ENCODE results near the gene SINHCAF.
A peak's percentile ranks its signal among the peaks of the same experiment; 100 is the strongest.

SINHCAF gene

DNA sequence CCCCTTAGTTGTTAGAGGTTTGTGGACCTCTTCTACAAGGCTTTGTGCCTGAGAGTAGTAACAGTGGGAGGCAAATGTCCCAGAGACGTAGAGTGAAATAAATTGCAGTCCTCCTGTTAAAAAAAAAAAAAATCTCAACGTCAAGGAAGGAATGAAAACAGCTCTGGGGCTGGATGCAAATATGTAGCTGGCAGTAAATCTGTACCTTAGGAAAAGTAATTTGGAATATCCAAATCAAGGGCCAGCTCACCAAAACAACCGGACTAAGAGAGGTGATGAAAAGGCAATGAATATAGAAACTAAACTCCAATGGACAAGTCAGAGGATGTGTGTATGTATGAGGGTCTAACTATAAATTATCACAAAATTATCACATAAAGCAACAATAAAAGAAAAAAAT lies 27.0 kb downstream of the SINHCAF start:
- TF ChIP-seq, protein P1, sequence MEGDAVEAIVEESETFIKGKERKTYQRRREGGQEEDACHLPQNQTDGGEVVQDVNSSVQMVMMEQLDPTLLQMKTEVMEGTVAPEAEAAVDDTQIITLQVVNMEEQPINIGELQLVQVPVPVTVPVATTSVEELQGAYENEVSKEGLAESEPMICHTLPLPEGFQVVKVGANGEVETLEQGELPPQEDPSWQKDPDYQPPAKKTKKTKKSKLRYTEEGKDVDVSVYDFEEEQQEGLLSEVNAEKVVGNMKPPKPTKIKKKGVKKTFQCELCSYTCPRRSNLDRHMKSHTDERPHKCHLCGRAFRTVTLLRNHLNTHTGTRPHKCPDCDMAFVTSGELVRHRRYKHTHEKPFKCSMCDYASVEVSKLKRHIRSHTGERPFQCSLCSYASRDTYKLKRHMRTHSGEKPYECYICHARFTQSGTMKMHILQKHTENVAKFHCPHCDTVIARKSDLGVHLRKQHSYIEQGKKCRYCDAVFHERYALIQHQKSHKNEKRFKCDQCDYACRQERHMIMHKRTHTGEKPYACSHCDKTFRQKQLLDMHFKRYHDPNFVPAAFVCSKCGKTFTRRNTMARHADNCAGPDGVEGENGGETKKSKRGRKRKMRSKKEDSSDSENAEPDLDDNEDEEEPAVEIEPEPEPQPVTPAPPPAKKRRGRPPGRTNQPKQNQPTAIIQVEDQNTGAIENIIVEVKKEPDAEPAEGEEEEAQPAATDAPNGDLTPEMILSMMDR (IDR thresholded peaks at IDR 0.05; ENCODE audit: insufficient read depth, low read depth, low read length, missing control alignments), result no peak
- H3K4me3 ChIP-seq (ENCODE audit: low read depth, low read length), result peak overlapping the region; percentile 38
- no peak for DNase-seq (ENCODE audit: low read depth)

GRCh38 chr12:31298515-31298910 lies 27.4 kb downstream of the SINHCAF start:
- DNase-seq (ENCODE audit: low read depth), result peak; percentile 59
- TF ChIP-seq, protein P1 (IDR thresholded peaks at IDR 0.05; ENCODE audit: insufficient read depth, low read depth, low read length, missing control alignments), result no peak
- peak overlapping the region; percentile 38 for H3K4me3 ChIP-seq (ENCODE audit: low read depth, low read length)

DNA sequence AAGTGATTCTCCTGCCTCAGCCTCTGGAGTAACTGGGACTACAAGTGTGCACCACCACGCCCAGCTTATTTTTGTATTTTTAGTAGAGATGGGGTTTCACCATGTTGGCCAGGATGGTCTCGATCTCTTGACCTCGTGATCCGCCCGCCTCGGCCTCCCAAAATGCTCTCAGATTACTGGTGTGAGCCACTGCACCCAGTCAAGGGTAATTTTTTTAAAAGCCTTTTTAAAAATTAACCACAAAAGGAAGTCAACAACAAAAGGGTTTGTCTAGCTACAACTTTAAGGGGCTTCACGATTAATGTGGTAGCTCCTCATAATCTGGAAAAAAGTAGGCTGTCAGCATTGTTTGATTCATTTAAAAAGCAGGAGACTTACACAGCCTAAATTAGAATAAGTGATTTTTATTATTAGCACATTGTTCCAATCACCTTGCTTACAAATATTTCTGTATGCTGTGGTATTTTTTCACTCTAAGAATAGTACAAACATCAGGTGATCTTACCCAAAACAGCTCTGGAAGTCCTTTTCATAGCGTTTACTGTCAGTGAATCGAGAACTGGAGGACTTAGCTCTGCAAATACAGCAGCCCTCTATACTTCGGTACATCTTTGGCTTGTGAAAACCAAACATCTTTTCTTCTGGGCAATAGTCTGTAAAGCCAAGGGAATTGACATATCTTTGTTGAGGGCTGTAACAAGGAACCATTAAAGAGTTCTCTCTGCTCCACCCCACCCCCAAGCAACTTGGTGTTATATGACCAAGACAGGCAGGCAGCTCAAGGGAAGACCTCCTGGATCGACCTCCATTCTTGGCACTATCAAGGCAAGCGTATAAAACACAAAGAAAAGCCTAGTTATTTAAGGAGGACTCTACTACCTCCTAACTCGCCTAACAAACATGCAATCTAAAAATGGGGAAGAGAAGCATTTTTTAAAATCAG lies 28.1 kb downstream of the SINHCAF start:
- DNase-seq (ENCODE audit: low read depth), result peak; percentile 55
- TF ChIP-seq, protein P1 (IDR thresholded peaks at IDR 0.05; ENCODE audit: insufficient read depth, low read depth, low read length, missing control alignments), result no peak
- H3K4me3 ChIP-seq (ENCODE audit: low read depth, low read length), result peak overlapping the region; percentile 38

DNA sequence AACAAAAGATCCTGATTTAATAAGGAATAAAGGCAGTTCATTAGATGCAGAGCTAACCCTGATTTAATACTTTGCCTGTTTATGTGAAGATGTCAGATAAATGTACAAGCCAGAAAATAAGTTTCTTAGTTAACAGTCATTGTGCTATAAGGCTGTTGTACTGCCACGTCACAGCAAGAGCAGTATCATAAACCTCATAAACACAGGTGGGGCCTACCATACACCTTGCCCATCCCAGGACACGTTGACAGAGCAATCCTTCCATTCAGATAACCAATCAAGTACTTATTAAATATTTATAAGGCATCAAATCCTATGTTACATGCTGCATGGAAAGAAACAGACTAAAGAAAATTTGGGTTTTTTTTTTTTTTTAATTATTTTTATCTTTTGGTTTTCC lies 36.5 kb downstream of the SINHCAF start:
- TF ChIP-seq, protein P1 (IDR thresholded peaks at IDR 0.05; ENCODE audit: insufficient read depth, low read depth, low read length, missing control alignments), result no peak
- DNase-seq (ENCODE audit: low read depth), result no peak
- H3K4me3 ChIP-seq (ENCODE audit: low read depth, low read length), result no peak overlapping the region

DNA sequence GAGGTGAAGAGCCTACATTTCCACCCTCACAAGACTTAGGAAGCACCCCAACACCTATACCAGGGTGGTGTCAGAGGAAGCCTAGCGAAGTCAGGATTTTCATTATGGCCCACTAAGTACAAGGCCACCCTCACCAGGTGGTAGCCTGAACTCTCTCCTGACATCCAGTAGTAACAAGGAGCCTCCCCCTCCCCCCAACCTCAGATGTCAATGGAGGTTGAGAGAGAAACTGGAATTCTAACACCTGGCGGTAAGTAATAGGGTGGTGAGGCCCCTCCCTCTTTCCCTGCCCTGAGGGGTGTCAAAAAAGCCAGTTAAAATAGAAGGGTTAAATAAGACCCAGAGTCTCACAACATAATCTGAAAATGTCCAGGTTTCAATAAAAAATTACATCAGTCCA lies 37.6 kb downstream of the SINHCAF start:
- no peak overlapping the region for H3K4me3 ChIP-seq (ENCODE audit: low read depth, low read length)
- no peak for DNase-seq (ENCODE audit: low read depth)
- TF ChIP-seq, protein P1 (IDR thresholded peaks at IDR 0.05; ENCODE audit: insufficient read depth, low read depth, low read length, missing control alignments), result no peak

DNA sequence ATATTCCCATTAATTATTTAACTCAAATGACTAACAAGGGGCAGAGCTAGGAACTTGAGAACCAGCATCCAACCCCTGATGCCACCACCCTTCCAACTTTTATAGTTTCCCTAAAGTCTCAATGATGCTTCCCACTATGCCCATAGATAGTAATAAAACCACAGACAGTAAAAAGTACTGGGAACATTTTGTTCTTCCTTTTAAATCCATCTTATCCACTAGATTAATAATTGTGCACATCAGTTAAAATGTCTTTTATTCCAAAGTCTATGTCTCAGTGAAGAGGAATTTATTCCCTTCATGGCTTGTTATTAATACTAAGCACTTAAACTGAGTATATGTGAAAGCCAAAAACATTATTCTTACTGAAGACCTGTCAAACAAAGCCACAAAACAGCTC lies 45.8 kb downstream of the SINHCAF start:
- TF ChIP-seq, protein P1 (IDR thresholded peaks at IDR 0.05; ENCODE audit: insufficient read depth, low read depth, low read length, missing control alignments), result no peak
- no peak for DNase-seq (ENCODE audit: low read depth)
- H3K4me3 ChIP-seq (ENCODE audit: low read depth, low read length), result no peak overlapping the region
